MCF 10A (cell line): ENCODE data around the gene IQSEC1. TPM values are rescaled to one million over a fixed set of nuclear protein-coding genes. Genes with fewer than 3 reads are reported as not detected.
"Not testable (repeated sequence)": the region's sequence is repeated elsewhere in the genome, so short reads cannot be mapped to it uniquely, and the experiment has no call there.

Source experiments
- BruUV-seq: library from RNA; stranded (reverse); fragments of 400-500 nt; replicated peaks from 2 replicates; lab custom pipeline; 2021; lab: Mats Ljungman, UMichigan
- CTCF ChIA-PET: fragments of 300-600 bp; sonication (Branson Sonifier 250); formaldehyde crosslinking; extraction: SDS; loops from one replicate; lab custom pipeline; 2021; ENCODE audit warnings: antibody characterized with exemption, inconsistent platforms; lab: Yijun Ruan, JAX
- POLR2A ChIA-PET: fragments of 300-600, 350-650 bp; sonication (Branson Sonifier 250); formaldehyde crosslinking; extraction: SDS; loops from one replicate; lab custom pipeline; 2020; ENCODE audit warnings: antibody characterized with exemption, inconsistent platforms; lab: Yijun Ruan, JAX
- DNase-seq: peaks from one replicate; pipeline ENCODE4 v3.0.0-alpha.2; 2018; ENCODE audit not compliant: unreplicated experiment
- H3K27ac Mint-ChIP-seq: one replicate; pipeline ENCODE4 v1.8.0; 2022; ENCODE audit warnings: mild to moderate bottlenecking, low read depth, mixed read lengths; ENCODE audit not compliant: unreplicated experiment
- H3K27me3 Mint-ChIP-seq: one replicate; pipeline ENCODE4 v1.8.0; 2022; ENCODE audit warnings: mixed read lengths; ENCODE audit not compliant: insufficient read depth, unreplicated experiment
- H3K36me3 Mint-ChIP-seq: one replicate; pipeline ENCODE4 v1.8.0; 2022; ENCODE audit warnings: mild to moderate bottlenecking, moderate library complexity, mixed read lengths; ENCODE audit not compliant: insufficient read depth, unreplicated experiment
- H3K4me1 Mint-ChIP-seq: one replicate; pipeline ENCODE4 v1.8.0; 2022; ENCODE audit warnings: mixed read lengths; ENCODE audit not compliant: insufficient read depth, unreplicated experiment
- H3K4me3 Mint-ChIP-seq: one replicate; pipeline ENCODE4 v1.8.0; 2022; ENCODE audit warnings: mild to moderate bottlenecking, moderate library complexity, mixed read lengths; ENCODE audit not compliant: unreplicated experiment
- H3K9me3 Mint-ChIP-seq: one replicate; pipeline ENCODE4 v1.8.0; 2022; ENCODE audit warnings: mixed read lengths; ENCODE audit not compliant: unreplicated experiment
- CTCF ChIP-seq: fragments of 200-600 bp; IDR thresholded peaks from one replicate; pipeline ENCODE4 v1.8.0; 2022; ENCODE audit warnings: antibody characterized with exemption, mild to moderate bottlenecking; ENCODE audit not compliant: unreplicated experiment
- intact Hi-C: fragments of 100-400 bp; cut with micrococcal nuclease; formaldehyde crosslinking; loops from 2 replicates; pipeline ENCODE4 v1.14.1; 2022
- total RNA-seq: library from RNA; stranded (reverse); gene quantifications from 2 replicates; pipeline ENCODE4 v1.2.3, GENCODE V29; 2022

IQSEC1 gene
- total RNA-seq, 1 experiment from 2014 or later: 18.7 TPM

DNA sequence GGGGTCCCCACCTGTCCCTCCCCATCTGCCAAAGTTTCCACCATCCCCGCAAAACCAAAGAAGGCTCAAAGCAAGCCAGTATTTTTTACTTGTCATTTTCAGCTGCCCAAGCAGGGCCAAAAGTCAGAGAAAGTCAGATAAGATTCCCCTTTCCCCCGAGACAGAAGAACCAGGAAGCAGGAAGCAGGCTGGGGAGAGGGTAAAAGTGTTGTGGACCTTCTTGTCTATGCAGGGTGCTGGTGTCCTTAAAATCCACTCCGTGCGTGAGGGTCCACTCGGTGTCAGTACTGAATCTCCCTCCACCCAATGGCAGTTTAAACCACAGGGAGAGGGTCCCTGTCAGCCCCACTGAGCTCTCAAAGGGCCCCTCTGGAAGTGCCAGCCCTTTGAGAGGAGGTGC, 211.6 kb downstream of the IQSEC1 start:
- no peak for DNase-seq
- CTCF ChIA-PET: interaction anchor here (1.2 kb wide), 1 partner anchor 20 kb away, joined by 4 read pairs; the partner anchor contains the start of gene RPL32
- no peaks in the 10 kb centered on the region for H3K36me3 Mint-ChIP-seq
- POLR2A ChIA-PET: no interaction called here
- peaks cover 13% of the 10 kb centered on the region for H3K27me3 Mint-ChIP-seq
- H3K4me3 Mint-ChIP-seq: no peak overlapping the region
- peaks cover 18% of the 10 kb centered on the region for H3K9me3 Mint-ChIP-seq
- BruUV-seq: no TSS peak
- no peak for TF ChIP-seq CTCF
- no peaks in the 10 kb centered on the region for H3K4me1 Mint-ChIP-seq
- intact Hi-C loops: loop anchor here (10.0 kb wide), 1 partner anchor 793 kb away; no protein-coding TSS in a partner anchor
- no peak overlapping the region for H3K27ac Mint-ChIP-seq

DNA sequence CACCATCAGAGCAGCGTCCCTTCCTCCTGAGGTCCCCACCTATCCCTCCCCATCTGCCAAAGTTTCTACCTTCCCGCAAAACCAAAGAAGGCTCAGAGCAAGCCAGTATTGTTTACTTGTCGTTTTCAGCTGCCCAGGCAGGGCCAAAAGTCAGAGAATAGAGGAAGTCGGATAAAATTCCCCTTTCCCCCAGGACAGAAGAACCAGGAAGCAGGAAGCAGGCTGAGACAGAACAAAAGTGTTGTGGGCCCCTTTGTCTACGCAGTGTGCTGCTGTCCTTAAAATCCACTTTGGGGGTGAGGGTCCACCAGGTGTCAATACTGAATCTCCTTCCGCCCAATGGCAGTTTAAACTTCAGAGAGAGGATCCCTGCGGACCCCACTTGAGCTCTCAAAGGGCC, 213.4 kb downstream of the IQSEC1 start:
- Mint-ChIP-seq H3K27me3 (peaks cover 11% of the 10 kb centered on the region), H3K9me3 (peaks cover 4% of the 10 kb centered on the region), H3K4me3 (no peak overlapping the region), H3K36me3 (no peaks in the 10 kb centered on the region), H3K4me1 (no peaks in the 10 kb centered on the region), H3K27ac (no peak overlapping the region)
- no TSS peak for BruUV-seq
- intact Hi-C loops: loop anchor here (10.0 kb wide), 1 partner anchor 795 kb away; no protein-coding TSS in a partner anchor
- no peak for DNase-seq
- no peak for TF ChIP-seq CTCF
- ChIA-PET CTCF (interaction anchor here (1.4 kb wide), 1 partner anchor 18 kb away, joined by 3 read pairs; the partner anchor contains the start of gene RPL32), POLR2A (no interaction called here)

GRCh38 chr3:12856626-12857025, 216.6 kb downstream of the IQSEC1 start:
- Mint-ChIP-seq H3K27me3 (peaks cover 19% of the 10 kb centered on the region), H3K9me3 (no peaks in the 10 kb centered on the region), H3K4me1 (no peaks in the 10 kb centered on the region), H3K36me3 (no peaks in the 10 kb centered on the region), H3K27ac (no peak overlapping the region), H3K4me3 (no peak overlapping the region)
- ChIA-PET CTCF (interaction anchor here (1.1 to 2.2 kb wide), 2 partner anchors 14 to 36 kb away, joined by 3 to 6 read pairs; no protein-coding TSS in a partner anchor), POLR2A (interaction anchor here (1.0 kb wide), 1 partner anchor 15 kb away, joined by 3 read pairs; no protein-coding TSS in a partner anchor)
- intact Hi-C loops: no loop called here
- DNase-seq: no peak
- no TSS peak for BruUV-seq
- TF ChIP-seq CTCF: no peak

GRCh38 chr3:12854565-12854964, 218.7 kb downstream of the IQSEC1 start:
- H3K4me1 Mint-ChIP-seq: no peaks in the 10 kb centered on the region
- H3K9me3 Mint-ChIP-seq: no peaks in the 10 kb centered on the region
- intact Hi-C loops: no loop called here
- H3K27me3 Mint-ChIP-seq: peaks cover 19% of the 10 kb centered on the region
- BruUV-seq: no TSS peak
- no peaks in the 10 kb centered on the region for H3K36me3 Mint-ChIP-seq
- H3K4me3 Mint-ChIP-seq: no peak overlapping the region
- no peak for DNase-seq
- H3K27ac Mint-ChIP-seq: no peak overlapping the region
- TF ChIP-seq CTCF: no peak
- ChIA-PET POLR2A (no interaction called here), CTCF (interaction anchor here (2.2 kb wide), 1 partner anchor 12 kb away, joined by 6 read pairs; no protein-coding TSS in a partner anchor)

DNA sequence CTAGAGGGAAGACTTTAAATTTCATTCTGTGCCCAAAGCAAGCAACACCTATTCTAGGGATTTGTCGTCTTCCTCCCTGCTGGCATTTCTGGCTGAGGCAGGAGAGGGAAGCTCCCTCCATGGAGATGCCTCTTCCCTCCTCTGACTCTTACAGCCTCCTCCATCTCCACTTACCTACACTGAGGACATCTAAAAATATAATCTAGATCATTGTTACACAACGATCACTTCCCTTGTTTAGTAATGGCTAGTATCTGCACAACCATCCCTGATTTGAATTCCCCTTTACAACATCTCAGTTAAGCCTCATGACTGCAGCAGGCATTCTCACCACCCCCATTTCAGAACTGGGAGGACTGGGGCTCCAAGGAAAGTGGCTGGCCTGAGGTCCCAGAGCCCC, 219.4 kb downstream of the IQSEC1 start:
- H3K4me3 Mint-ChIP-seq, BruUV-seq, H3K4me1 Mint-ChIP-seq, DNase-seq, H3K9me3 Mint-ChIP-seq, intact Hi-C loops, H3K36me3 Mint-ChIP-seq, H3K27ac Mint-ChIP-seq: not testable (repeated sequence)
- ChIA-PET CTCF (interaction anchor here (2.5 kb wide), 1 partner anchor 12 kb away, joined by 15 read pairs; the partner anchor contains the start of gene RPL32), POLR2A (interaction anchor here (0.7 kb wide), 1 partner anchor 13 kb away, joined by 3 read pairs; no protein-coding TSS in a partner anchor)
- H3K27me3 Mint-ChIP-seq: peaks cover 19% of the 10 kb centered on the region
